Common myeloid progenitor, CD34-positive (primary cell): ENCODE data around the gene APAF1.

Experiments used
- CTCF ChIA-PET: fragments of 350-600 bp; sonication (Branson Sonifier 250); formaldehyde crosslinking; loops from one replicate; lab custom pipeline; 2021; ENCODE audit warnings: antibody characterized with exemption; lab: Charles Lee
- POLR2A ChIA-PET: fragments of 350-600 bp; sonication (Branson Sonifier 250); formaldehyde crosslinking; loops from one replicate; lab custom pipeline; 2021; ENCODE audit warnings: antibody characterized with exemption; lab: Charles Lee
- DNase-seq, 3 donors: peaks; one replicate each; pipeline versions ENCODE4 v3.0.0 to v3.0.0-alpha.2; 2013
- H3K27ac ChIP-seq, 2 experiments: 1 replicate in 1 of 2; 2 replicates in 1 of 2; pipeline ENCODE4 v1.7.0; 2013; ENCODE audit warnings: inconsistent platforms in 2 of 2, low read length in 2 of 2, mild to moderate bottlenecking in 2 of 2, low read depth in 1 of 2, moderate library complexity in 1 of 2; ENCODE audit not compliant: severe bottlenecking in 2 of 2, insufficient read depth in 1 of 2, poor library complexity in 1 of 2
- H3K27me3 ChIP-seq, 5 experiments: replicated peaks in 2 of 5; 1 replicate in 3 of 5; 2 replicates in 2 of 5; pipeline versions ENCODE4 v1.6.1 to v1.7.0; 2013; ENCODE audit warnings: low read length in 4 of 5, mild to moderate bottlenecking in 2 of 5, moderate library complexity in 2 of 5, inconsistent platforms in 1 of 5; ENCODE audit not compliant: insufficient read depth in 5 of 5, control insufficient read depth in 4 of 5
- H3K36me3 ChIP-seq, 4 experiments: 1 replicate in 2 of 4; 2 replicates in 2 of 4; pipeline versions ENCODE4 v1.6.1 to v1.7.0; 2013; ENCODE audit warnings: low read length in 3 of 4, control low read depth in 1 of 4, mild to moderate bottlenecking in 1 of 4; ENCODE audit not compliant: control insufficient read depth in 4 of 4, insufficient read depth in 4 of 4
- H3K4me1 ChIP-seq, 4 experiments: 1 replicate in 3 of 4; 2 replicates in 1 of 4; pipeline versions ENCODE4 v1.6.1 to v1.7.1; 2013; ENCODE audit warnings: low read length in 3 of 4, mild to moderate bottlenecking in 3 of 4, control low read depth in 1 of 4, inconsistent platforms in 1 of 4, moderate library complexity in 1 of 4; ENCODE audit not compliant: control insufficient read depth in 4 of 4, insufficient read depth in 4 of 4; ENCODE audit errors: control extremely low read depth in 1 of 4
- H3K4me3 ChIP-seq, 7 experiments: 1 replicate in 4 of 7; 2 replicates in 3 of 7; pipeline versions ENCODE4 v1.5.1 to v1.7.0; 2013; ENCODE audit warnings: mild to moderate bottlenecking in 7 of 7, low read length in 6 of 7, moderate library complexity in 6 of 7, inconsistent platforms in 2 of 7, low read depth in 2 of 7, control low read depth in 1 of 7; ENCODE audit not compliant: insufficient read depth in 4 of 7, control insufficient read depth in 1 of 7; ENCODE audit errors: extremely low read depth in 1 of 7
- H3K9me3 ChIP-seq, 5 experiments: 1 replicate in 4 of 5; 2 replicates in 1 of 5; pipeline versions ENCODE4 v1.6.1 to v1.7.1; 2013; ENCODE audit warnings: low read length in 4 of 5, mild to moderate bottlenecking in 2 of 5, inconsistent platforms in 1 of 5, low read depth in 1 of 5, moderate library complexity in 1 of 5; ENCODE audit not compliant: control insufficient read depth in 4 of 5, insufficient read depth in 2 of 5; ENCODE audit errors: control extremely low read depth in 1 of 5
- WGBS: methylation state at CpG from one replicate; pipeline ENCODE4 v1.1.5; 2013; ENCODE audit not compliant: insufficient coverage; 5-methylcytosine and 5-hydroxymethylcytosine counted together

Gene APAF1

DNA sequence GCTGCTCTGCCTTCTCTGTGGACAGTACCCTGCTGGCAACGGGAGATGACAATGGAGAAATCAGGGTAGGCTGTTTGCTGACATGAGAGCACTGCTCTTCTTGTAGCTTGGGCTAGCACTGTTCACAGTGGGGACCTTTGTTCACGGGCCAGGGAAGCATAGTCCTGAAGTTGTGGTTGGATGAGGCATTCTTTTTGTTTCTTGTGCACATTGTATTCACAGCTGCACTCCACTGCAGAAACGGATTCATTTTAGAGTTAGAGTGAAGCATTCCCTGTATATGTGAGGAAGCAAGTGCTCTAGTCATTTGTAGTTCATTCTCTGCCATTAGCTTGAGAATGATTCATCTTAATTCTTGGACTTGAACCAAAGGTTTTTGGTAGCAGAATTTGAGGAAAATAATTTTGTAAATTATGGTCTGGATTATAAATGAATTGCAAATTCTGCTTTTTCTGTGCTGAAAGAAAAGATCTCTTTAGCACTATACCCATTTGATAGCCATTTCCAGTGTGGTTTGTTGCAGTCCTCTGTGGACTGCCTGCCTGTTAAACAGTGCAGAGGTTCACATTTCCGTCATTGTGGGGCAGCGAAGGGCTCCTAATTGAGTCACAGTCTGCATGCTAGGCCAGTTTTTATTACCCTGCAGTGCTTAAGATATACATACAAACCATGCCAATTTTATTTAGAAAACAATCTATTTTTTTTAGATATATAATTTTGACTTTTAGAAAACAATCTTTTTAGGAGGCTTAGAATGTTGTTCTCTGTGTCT, 80.6 kb downstream of the APAF1 start:
- Histone ChIP-seq H3K9me3 (no peaks in the 10 kb centered on the region), H3K4me1 (peaks cover 0 to 7% (median 0%) of the 10 kb centered on the region in 4 experiments), H3K4me3 (no peak overlapping the region), H3K27me3 (no peaks in the 10 kb centered on the region), H3K27ac (no peak overlapping the region), H3K36me3 (peaks cover 12 to 57% (median 35%) of the 10 kb centered on the region in 4 experiments)
- ChIA-PET POLR2A (no interaction called here), CTCF (interaction anchor here (1.7 kb wide), 1 partner anchor 11 kb away, joined by 4 read pairs; no protein-coding TSS in a partner anchor)
- WGBS: 100% methylated on average over 1 of the region's 5 CpGs
- peak; percentile 22 to 62 (median 45) for DNase-seq

DNA sequence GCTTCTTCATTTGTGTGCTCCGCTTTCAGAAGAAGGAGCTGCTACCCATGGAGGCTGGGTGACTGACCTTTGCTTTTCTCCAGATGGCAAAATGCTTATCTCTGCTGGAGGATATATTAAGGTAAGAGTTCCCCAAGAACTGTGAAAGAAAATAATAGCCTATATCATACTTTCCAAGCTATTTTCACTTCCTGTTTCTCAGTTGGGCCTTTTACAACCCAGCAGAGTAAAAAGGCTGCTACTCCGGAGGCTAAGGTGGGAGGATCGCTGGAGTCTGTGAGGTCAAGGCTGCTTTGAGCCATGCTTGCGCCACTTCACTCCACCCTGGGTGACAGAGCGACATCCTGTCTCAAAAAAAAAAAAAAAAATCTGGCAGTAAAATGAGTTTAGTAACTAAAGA, 82.1 kb downstream of the APAF1 start:
- Histone ChIP-seq H3K9me3 (no peaks in the 10 kb centered on the region), H3K27me3 (no peaks in the 10 kb centered on the region), H3K27ac (no peak overlapping the region), H3K36me3 (peaks cover 15 to 65% (median 44%) of the 10 kb centered on the region in 4 experiments), H3K4me1 (no peaks in the 10 kb centered on the region), H3K4me3 (no peak overlapping the region)
- WGBS: 100% methylated on average over 4 of the region's 5 CpGs
- DNase-seq: no peak
- POLR2A ChIA-PET: no interaction called here
- CTCF ChIA-PET: interaction anchor here (1.2 kb wide), 1 partner anchor 271 kb away, joined by 5 read pairs; no protein-coding TSS in a partner anchor

DNA sequence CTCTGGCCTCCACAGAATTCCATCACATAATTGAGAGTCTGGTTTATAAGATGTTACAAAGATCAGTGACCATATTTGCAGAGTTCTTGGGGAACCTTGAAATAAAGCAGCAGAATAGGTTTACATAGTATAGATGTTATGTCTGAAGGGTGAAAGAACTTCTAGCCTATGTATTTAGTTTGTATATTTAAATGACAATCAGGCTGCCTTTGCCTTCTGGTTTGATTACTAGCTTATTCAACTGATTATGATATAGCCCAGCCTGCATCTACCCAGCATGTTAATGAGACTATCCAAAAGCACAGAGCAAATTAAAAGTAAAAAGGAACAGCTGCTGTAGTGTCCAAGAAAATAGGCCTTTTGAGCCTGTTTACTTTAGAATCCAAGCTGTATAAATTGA, 85.3 kb downstream of the APAF1 start:
- Histone ChIP-seq H3K9me3 (no peaks in the 10 kb centered on the region), H3K4me1 (no peaks in the 10 kb centered on the region), H3K27me3 (no peaks in the 10 kb centered on the region), H3K36me3 (peaks cover 16 to 52% (median 33%) of the 10 kb centered on the region in 4 experiments), H3K27ac (no peak overlapping the region), H3K4me3 (no peak overlapping the region)
- ChIA-PET POLR2A (no interaction called here), CTCF (interaction anchor here (1.5 kb wide), 1 partner anchor 268 kb away, joined by 3 read pairs; no protein-coding TSS in a partner anchor)
- DNase-seq: no peak

DNA sequence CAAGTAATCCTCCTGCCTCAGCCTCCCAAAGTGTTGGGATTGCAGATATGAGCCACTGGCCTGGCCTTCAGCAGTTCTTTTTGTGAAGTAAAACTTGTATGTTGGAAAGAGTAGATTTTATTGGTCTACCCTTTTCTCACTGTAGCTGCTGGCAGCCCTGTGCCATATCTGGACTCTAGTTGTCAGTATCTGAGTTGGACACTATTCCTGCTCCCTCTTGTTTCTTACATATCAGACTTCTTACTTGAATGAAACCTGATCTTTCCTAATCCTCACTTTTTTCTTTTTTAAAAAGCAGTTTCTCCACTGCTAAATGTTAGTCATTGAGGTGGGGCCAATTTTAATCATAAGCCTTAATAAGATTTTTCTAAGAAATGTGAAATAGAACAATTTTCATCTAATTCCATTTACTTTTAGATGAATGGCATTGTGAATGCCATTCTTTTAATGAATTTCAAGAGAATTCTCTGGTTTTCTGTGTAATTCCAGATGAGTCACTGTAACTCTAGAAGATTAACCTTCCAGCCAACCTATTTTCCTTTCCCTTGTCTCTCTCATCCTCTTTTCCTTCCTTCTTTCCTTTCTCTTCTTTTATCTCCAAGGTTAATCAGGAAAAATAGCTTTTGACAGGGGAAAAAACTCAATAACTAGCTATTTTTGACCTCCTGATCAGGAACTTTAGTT, 88.7 kb downstream of the APAF1 start:
- H3K9me3 ChIP-seq: no peaks in the 10 kb centered on the region
- H3K36me3 ChIP-seq: peaks cover 10 to 39% (median 23%) of the 10 kb centered on the region in 4 experiments
- no peak for DNase-seq
- H3K27ac ChIP-seq: no peak overlapping the region
- POLR2A ChIA-PET: no interaction called here
- no peak overlapping the region for H3K4me3 ChIP-seq
- no peaks in the 10 kb centered on the region for H3K27me3 ChIP-seq
- H3K4me1 ChIP-seq: no peaks in the 10 kb centered on the region
- CTCF ChIA-PET: interaction anchor here (0.6 to 0.9 kb wide), 2 partner anchors 9 to 13 kb away, joined by 3 read pairs; no protein-coding TSS in a partner anchor

DNA sequence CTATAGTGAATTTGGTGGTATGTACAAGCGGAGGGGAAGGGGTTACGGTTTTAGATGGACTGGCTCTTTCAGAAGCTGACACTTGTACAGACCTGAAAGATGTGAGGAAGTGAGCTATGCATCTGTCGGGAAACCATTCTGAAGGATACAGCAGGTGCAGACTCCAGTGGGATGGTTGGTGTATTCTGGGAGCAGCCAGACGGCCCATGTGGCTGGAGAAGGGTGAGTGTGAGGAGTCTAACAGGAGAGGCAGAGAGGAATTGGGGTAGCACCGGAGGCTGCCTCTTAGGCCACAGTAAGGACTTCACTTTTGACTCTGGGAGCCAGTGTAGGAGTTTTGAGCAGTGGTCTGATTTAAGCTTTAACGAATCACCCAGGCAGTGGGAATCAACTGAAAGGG, 90.7 kb downstream of the APAF1 start:
- no peak overlapping the region for H3K4me3 ChIP-seq
- H3K27ac ChIP-seq: no peak overlapping the region
- ChIA-PET POLR2A (no interaction called here), CTCF (interaction anchor here (1.1 kb wide), 1 partner anchor 11 kb away, joined by 4 read pairs; no protein-coding TSS in a partner anchor)
- DNase-seq: no peak
- H3K4me1 ChIP-seq: no peaks in the 10 kb centered on the region
- WGBS: 96% methylated on average over 6 of the region's 6 CpGs
- H3K36me3 ChIP-seq: peaks cover 6 to 23% (median 16%) of the 10 kb centered on the region in 4 experiments
- peaks cover 0 to 6% (median 3%) of the 10 kb centered on the region in 5 experiments for H3K27me3 ChIP-seq
- peaks cover 0 to 2% (median 0%) of the 10 kb centered on the region in 5 experiments for H3K9me3 ChIP-seq

DNA sequence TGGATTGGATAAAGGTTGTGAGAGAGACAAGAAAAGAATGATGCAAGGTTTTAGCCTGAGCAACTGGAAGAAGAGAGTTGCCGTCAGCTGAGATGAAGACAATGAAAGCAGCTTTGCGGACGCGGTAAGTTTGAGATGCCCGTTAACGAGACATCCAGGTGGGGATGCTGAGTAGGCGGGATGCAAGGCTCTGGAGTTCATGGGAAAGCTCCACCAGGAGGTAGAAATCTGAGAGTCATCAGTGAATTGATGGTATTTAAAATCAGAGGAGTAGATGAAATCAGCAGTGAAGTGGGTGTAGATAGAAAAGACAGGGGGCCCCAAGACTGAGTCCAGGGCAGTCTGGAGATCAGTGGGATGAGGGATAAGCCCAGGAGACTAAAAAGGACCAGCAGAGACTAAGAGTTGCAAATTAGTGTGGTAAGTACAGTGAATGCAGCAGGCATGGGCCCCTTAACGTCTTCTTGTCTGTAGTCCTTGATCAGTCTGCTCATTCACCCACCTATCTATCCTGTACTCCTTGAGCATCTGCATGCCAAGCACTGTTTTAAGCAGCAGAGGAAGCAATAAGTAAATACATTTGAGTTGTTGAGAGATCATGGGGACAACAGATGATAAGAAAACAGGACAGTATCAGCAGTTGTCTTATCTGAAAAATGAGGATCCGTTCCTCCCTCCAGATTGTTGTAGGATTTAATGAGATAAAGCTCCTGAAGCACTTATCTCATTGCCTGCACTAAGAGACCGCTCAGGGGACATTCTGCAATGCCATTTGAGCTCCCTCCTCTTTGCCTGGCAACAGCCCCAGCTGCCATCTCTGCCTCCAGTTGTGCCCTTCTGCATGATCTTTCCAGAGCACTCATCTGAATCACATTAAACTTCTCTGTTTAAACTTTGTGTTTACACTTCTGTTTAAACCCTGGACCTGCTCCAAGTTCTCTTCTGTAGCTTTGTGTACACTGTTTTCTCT, 91.5 kb downstream of the APAF1 start:
- no peaks in the 10 kb centered on the region for H3K4me1 ChIP-seq
- peaks cover 0 to 13% (median 6%) of the 10 kb centered on the region in 5 experiments for H3K27me3 ChIP-seq
- no peak overlapping the region for H3K27ac ChIP-seq
- POLR2A ChIA-PET: no interaction called here
- peaks cover 0 to 3% (median 0%) of the 10 kb centered on the region in 5 experiments for H3K9me3 ChIP-seq
- CTCF ChIA-PET: interaction anchor here (1.1 kb wide), 1 partner anchor 12 kb away, joined by 4 read pairs; no protein-coding TSS in a partner anchor
- no peak overlapping the region for H3K4me3 ChIP-seq
- H3K36me3 ChIP-seq: peaks cover 4 to 17% (median 13%) of the 10 kb centered on the region in 4 experiments
- WGBS: 94% methylated on average over 10 of the region's 10 CpGs
- no peak for DNase-seq
